ENCODE data around the gene RIC8B.

The RIC8B gene

GRCh38 chr12:106911581-106911980 is 137.1 kb downstream of the RIC8B start:
- Histone ChIP-seq H3K4me1 (ENCODE audit: control insufficient read depth, low read length) (peaks cover 22% of the 10 kb centered on the region), H3K36me3 (ENCODE audit: control insufficient read depth, low read length) (no peaks in the 10 kb centered on the region), H4K20me1 (ENCODE audit: control insufficient read depth, insufficient read depth, low read depth, low read length) (peaks cover 6% of the 10 kb centered on the region), H3K27ac (ENCODE audit: low read depth, low read length) (no peak overlapping the region), H3K27me3 (ENCODE audit: control insufficient read depth, low read length) (peaks cover 65% of the 10 kb centered on the region), H3K9me2 (replicated peaks; ENCODE audit: control insufficient read depth, low read length) (no peaks in the 10 kb centered on the region), H3K4me2 (ENCODE audit: low read length) (no peak overlapping the region), H3F3A (ENCODE audit: control insufficient read depth, insufficient read depth) (no peaks in the 10 kb centered on the region), H3K4me3 (ENCODE audit: low read length) (no peak overlapping the region), H3K9me3 (ENCODE audit: control insufficient read depth, insufficient read depth, low read length) (no peaks in the 10 kb centered on the region), H3K79me2 (ENCODE audit: control insufficient read depth, low read length) (no peaks in the 10 kb centered on the region)
- TF ChIP-seq EZH2phosphoT487 (IDR thresholded peaks at IDR 0.05; ENCODE audit: borderline replicate concordance, low read length) (no peak), CTCF (IDR thresholded peaks at IDR 0.05; ENCODE audit: low read depth, low read length, poor library complexity, severe bottlenecking) (no peak)

GRCh38 chr12:106913456-106913855 is 139.0 kb downstream of the RIC8B start:
- H3K4me2 ChIP-seq (ENCODE audit: low read length): no peak overlapping the region
- no peak overlapping the region for H3K4me3 ChIP-seq (ENCODE audit: low read length)
- H3K27me3 ChIP-seq (ENCODE audit: control insufficient read depth, low read length): peaks cover 68% of the 10 kb centered on the region
- no peaks in the 10 kb centered on the region for H3K79me2 ChIP-seq (ENCODE audit: control insufficient read depth, low read length)
- H3K4me1 ChIP-seq (ENCODE audit: control insufficient read depth, low read length): peaks cover 22% of the 10 kb centered on the region
- no peaks in the 10 kb centered on the region for H3K36me3 ChIP-seq (ENCODE audit: control insufficient read depth, low read length)
- no peak overlapping the region for H3K27ac ChIP-seq (ENCODE audit: low read depth, low read length)
- peaks cover 6% of the 10 kb centered on the region for H4K20me1 ChIP-seq (ENCODE audit: control insufficient read depth, insufficient read depth, low read depth, low read length)
- no peaks in the 10 kb centered on the region for H3K9me2 ChIP-seq (replicated peaks; ENCODE audit: control insufficient read depth, low read length)
- no peaks in the 10 kb centered on the region for H3K9me3 ChIP-seq (ENCODE audit: control insufficient read depth, insufficient read depth, low read length)
- no peak for TF ChIP-seq CTCF (IDR thresholded peaks at IDR 0.05; ENCODE audit: low read depth, low read length, poor library complexity, severe bottlenecking)
- TF ChIP-seq EZH2phosphoT487 (IDR thresholded peaks at IDR 0.05; ENCODE audit: borderline replicate concordance, low read length): no peak
- no peaks in the 10 kb centered on the region for H3F3A ChIP-seq (ENCODE audit: control insufficient read depth, insufficient read depth)

GRCh38 chr12:106914796-106915634 is 140.5 kb downstream of the RIC8B start:
- Histone ChIP-seq H3K4me3 (ENCODE audit: low read length) (no peak overlapping the region), H3F3A (ENCODE audit: control insufficient read depth, insufficient read depth) (no peaks in the 10 kb centered on the region), H3K79me2 (ENCODE audit: control insufficient read depth, low read length) (no peaks in the 10 kb centered on the region), H4K20me1 (ENCODE audit: control insufficient read depth, insufficient read depth, low read depth, low read length) (peaks cover 11% of the 10 kb centered on the region), H3K27me3 (ENCODE audit: control insufficient read depth, low read length) (peaks cover 65% of the 10 kb centered on the region), H3K4me2 (ENCODE audit: low read length) (no peak overlapping the region), H3K36me3 (ENCODE audit: control insufficient read depth, low read length) (no peaks in the 10 kb centered on the region), H3K9me3 (ENCODE audit: control insufficient read depth, insufficient read depth, low read length) (no peaks in the 10 kb centered on the region), H3K4me1 (ENCODE audit: control insufficient read depth, low read length) (peaks cover 21% of the 10 kb centered on the region), H3K9me2 (replicated peaks; ENCODE audit: control insufficient read depth, low read length) (no peaks in the 10 kb centered on the region), H3K27ac (ENCODE audit: low read depth, low read length) (no peak overlapping the region)
- TF ChIP-seq EZH2phosphoT487 (IDR thresholded peaks at IDR 0.05; ENCODE audit: borderline replicate concordance, low read length) (no peak), CTCF (IDR thresholded peaks at IDR 0.05; ENCODE audit: low read depth, low read length, poor library complexity, severe bottlenecking) (no peak)
